MM.1S (cell line): ENCODE data around the gene RHOA.

Experiments
- EZH2 ChIP-seq: fragments of 300-600 bp; sonication (generic); optimal IDR thresholded peaks from 2 replicates; pipeline ENCODE3; 2017; ENCODE audit warnings: low read depth, mild to moderate bottlenecking, antibody characterized with exemption, low read length, mixed read lengths
- TF ChIP-seq, protein P1 (sequence below): fragments of 300-600 bp; sonication (generic); IDR thresholded peaks from 2 replicates; pipeline ENCODE4 v1.5.1; 2016; ENCODE audit warnings: antibody characterized with exemption, low read length, mixed read lengths

DNA sequence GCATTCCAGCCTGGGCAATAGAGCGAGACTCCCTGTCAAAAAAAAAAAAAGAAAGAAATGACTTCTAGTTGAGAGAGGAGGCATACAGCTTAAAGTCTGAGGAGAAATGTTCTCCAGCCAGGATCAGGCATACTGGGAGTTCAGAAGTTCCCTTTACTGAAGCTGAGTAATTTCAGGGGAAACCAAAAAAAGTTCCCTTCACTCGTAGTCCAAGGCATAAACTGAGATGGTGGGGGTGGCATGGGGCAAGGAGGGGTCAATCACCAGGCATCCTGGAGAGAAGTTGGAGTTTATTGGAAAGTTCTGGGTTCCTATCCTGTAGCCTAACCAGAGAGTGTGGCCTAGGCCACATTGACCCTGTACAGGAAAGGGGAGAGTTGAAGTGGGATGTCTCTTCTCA, 59.5 kb downstream of the RHOA start:
- TF ChIP-seq EZH2: no peak
- TF ChIP-seq, protein P1, sequence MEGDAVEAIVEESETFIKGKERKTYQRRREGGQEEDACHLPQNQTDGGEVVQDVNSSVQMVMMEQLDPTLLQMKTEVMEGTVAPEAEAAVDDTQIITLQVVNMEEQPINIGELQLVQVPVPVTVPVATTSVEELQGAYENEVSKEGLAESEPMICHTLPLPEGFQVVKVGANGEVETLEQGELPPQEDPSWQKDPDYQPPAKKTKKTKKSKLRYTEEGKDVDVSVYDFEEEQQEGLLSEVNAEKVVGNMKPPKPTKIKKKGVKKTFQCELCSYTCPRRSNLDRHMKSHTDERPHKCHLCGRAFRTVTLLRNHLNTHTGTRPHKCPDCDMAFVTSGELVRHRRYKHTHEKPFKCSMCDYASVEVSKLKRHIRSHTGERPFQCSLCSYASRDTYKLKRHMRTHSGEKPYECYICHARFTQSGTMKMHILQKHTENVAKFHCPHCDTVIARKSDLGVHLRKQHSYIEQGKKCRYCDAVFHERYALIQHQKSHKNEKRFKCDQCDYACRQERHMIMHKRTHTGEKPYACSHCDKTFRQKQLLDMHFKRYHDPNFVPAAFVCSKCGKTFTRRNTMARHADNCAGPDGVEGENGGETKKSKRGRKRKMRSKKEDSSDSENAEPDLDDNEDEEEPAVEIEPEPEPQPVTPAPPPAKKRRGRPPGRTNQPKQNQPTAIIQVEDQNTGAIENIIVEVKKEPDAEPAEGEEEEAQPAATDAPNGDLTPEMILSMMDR: no peak
